Measurements from ENCODE around the gene SPRED1.

Gene SPRED1

GRCh38 chr15:38285456-38285855 is 32.8 kb downstream of the SPRED1 start:
- DNase-seq, result no peak

GRCh38 chr15:38294126-38294525 is 41.5 kb downstream of the SPRED1 start:
- DNase-seq, result no peak

- peak; percentile 39 for DNase-seq
Observed at GRCh38 chr15:38297623-38298388, 45.2 kb downstream of the SPRED1 start.

GRCh38 chr15:38299216-38299615 is 46.6 kb downstream of the SPRED1 start:
- peak; percentile 62 for DNase-seq

GRCh38 chr15:38300395-38300794 is 47.8 kb downstream of the SPRED1 start:
- peak; percentile 76 for DNase-seq

- DNase-seq, result no peak
Observed at GRCh38 chr15:38304481-38304880, 51.8 kb downstream of the SPRED1 start.

GRCh38 chr15:38307251-38307650 is 54.6 kb downstream of the SPRED1 start:
- no peak for DNase-seq

GRCh38 chr15:38307861-38308641 is 55.4 kb downstream of the SPRED1 start:
- DNase-seq, result no peak

GRCh38 chr15:38308797-38309196 is 56.2 kb downstream of the SPRED1 start:
- no peak for DNase-seq

GRCh38 chr15:38312190-38312589 is 59.6 kb downstream of the SPRED1 start:
- DNase-seq, result no peak

- DNase-seq, result peak; percentile 38
Observed at GRCh38 chr15:38316311-38316710, 63.7 kb downstream of the SPRED1 start.

GRCh38 chr15:38320181-38320580 is 67.5 kb downstream of the SPRED1 start:
- peak; percentile 17 for DNase-seq

GRCh38 chr15:38320866-38321265 is 68.2 kb downstream of the SPRED1 start:
- no peak for DNase-seq

GRCh38 chr15:38323895-38324294 is 71.3 kb downstream of the SPRED1 start:
- no peak for DNase-seq

GRCh38 chr15:38324939-38325647 is 72.5 kb downstream of the SPRED1 start:
- no peak for DNase-seq

- no peak for DNase-seq
Observed at GRCh38 chr15:38325648-38325990, 73.0 kb downstream of the SPRED1 start.

- no peak for DNase-seq
Observed at GRCh38 chr15:38332711-38333110, 80.1 kb downstream of the SPRED1 start.

- DNase-seq, result no peak
Observed at GRCh38 chr15:38335116-38335515, 82.5 kb downstream of the SPRED1 start.

- DNase-seq, result peak; percentile 14
Observed at GRCh38 chr15:38344351-38344750, 91.7 kb downstream of the SPRED1 start.

GRCh38 chr15:38349251-38349650 is 96.6 kb downstream of the SPRED1 start:
- DNase-seq, result no peak

- DNase-seq, result peak; percentile 22
Observed at GRCh38 chr15:38351466-38351865, 98.8 kb downstream of the SPRED1 start.

- DNase-seq, result peak; percentile 75
Observed at GRCh38 chr15:38354315-38354929, 101.8 kb downstream of the SPRED1 start.

GRCh38 chr15:38362355-38362754 is 109.7 kb downstream of the SPRED1 start:
- DNase-seq, result no peak

Measured in fibroblast of skin of right biceps (primary cell).